NCI-H748 (cell line): ENCODE results near the gene PAM.
A peak's percentile ranks its signal among the peaks of the same experiment; 100 is the strongest.

Experiments used
- DNase-seq: peaks from one replicate; lab custom pipeline; 2025; ENCODE audit not compliant: unreplicated experiment; lab: John Stamatoyannopoulos, UW

The PAM gene

GRCh38 chr5:102856389-102856777 lies 101.3 kb downstream of the PAM start:
- DNase-seq = no peak

- no peak for DNase-seq
Observed at GRCh38 chr5:102857076-102857818, 102.1 kb downstream of the PAM start.

DNA sequence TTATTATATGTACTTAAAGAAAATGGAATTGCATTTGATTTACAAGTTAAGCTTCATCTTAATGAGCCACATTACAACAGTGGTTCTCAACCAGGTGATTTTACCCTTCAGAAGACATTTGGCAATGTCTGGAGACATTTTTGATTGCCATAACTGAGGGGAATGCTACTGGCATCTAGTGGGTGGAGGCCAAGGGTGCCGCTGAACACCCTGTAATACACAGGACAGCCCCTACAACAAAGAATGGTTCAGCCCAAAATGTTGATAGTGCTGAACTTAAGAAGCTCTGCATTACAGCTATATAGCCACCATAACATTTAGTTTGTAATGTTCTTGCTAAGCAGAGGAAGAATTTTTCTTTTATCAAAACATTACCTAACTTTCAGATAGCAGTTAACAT lies 103.1 kb downstream of the PAM start:
- peak; percentile 7 for DNase-seq

- DNase-seq = no peak
Observed at GRCh38 chr5:102858808-102859207, 103.7 kb downstream of the PAM start.

GRCh38 chr5:102860035-102860434 lies 104.9 kb downstream of the PAM start:
- no peak for DNase-seq

DNA sequence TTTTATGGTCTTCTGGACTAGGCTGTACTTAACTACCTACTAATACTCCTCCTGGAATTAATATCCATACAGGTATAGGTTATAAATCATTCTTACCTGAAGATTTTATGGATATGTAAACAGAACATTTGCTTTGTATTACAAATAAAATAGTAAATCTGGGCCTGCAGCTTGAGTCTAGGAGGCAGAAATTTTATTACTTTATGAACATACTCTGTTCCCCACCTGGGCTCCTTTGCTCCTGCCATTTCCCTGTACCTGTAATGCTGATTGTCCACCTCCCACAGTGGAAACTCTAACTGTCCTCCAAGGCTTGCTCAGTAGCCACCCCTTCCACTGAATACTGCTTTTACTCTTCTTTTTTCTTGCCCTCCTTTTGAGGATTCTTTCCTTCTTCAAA lies 108.0 kb downstream of the PAM start:
- peak; percentile 51 for DNase-seq

DNA sequence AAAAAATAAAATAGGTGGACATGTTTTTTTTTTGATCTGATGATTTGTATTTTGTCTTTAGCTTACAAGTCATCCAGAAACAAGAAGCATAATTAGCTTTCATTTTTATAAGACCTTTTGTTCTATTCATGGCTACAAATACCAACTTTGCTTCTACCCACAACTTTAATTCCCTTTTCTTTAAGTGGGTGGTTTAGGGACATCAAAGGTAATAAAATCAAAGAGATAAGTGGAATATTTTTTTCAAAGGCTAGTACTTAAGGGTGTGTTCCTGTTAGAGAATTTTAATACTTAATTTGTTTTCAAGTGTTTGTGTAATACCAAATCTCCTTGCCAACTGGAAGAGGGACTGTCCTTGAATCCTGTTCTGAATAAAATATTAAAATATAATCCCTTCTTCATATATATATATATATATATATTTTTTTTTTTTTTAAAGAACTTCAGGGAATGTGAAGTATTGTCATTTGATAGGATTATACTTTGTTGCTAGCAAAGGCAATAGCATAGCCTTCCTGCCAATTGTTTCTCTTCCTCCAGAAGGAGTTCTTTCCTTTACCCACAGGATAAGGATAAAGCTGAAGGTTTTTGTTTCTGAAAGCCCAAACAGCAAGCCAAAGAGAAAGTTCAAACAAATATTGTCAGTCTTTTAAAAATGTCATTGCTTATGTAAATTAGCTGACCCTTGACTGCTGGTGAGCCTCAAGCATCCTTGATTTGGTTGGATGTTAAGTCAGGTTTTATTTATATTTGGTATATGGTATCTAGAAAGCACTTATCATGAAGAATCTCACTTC lies 108.9 kb downstream of the PAM start:
- DNase-seq = peak; percentile 40

DNA sequence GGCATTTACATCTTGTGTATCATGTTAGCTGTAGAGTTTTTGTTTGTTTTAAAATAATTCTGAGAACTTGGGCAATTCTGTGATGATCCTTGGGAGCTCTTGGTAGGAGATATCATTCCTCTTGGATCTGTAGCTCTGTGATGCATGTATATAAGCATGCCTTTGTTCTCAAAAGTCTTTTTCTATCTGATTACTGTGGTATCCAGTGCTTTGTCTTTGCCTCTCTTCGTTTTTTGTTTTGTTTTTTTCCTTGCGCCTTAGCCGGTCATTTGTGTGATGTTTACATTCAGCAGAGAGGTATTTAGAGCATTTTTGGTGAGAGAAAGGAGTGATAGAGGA lies 110.0 kb downstream of the PAM start:
- no peak for DNase-seq

DNA sequence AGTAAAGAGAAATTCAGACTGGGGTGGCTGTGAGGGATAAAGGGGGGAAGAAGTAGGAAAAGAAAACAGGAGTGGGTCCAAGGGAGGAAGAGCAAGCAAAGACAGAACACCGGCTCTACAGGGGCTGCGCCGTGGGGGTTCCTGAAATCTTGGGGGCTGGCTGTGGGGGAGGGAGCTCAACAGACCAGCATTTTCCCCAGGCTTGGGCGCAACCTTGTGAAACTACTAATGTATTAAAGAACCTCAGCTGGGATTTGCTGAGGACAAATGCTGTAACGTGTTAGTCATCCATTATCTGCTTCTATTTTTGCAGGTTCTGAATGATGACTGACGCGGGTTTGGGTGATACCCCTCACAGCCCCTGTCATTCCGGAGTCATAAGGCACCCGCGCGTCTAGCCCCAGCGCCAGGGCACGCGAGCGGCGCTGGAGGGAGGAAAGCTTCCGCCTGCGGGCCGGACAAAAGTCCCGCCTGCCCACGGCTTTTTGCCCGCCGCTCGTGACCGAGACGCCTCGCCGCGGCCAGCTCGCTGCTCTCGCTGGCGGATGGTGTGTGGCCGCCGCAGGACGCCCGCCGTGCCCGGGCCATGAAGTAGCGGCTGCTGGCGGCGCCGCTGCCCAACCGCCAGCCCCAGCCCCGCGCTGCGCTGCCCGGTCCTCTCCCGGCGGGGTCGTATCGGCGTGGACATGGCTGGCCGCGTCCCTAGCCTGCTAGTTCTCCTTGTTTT lies 110.6 kb downstream of the PAM start:
- peak; percentile 85 for DNase-seq

DNA sequence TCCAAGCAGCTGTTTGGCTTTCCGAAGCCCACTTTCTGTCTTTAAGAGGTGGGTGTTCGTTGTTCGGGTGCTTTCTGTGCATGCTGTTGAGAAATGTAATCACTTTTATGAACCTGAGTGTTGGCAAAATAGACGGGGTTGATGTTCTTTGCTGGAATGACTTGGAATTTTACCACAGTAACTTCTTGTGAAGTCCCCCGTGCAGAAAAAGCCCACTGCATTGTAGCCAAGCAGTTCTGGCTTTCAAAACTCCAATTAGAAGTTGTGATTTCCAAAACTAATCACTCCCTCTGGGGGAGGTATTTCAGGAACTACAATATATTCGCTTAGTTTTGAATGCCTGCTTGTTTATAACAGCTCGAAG lies 111.1 kb downstream of the PAM start:
- DNase-seq = no peak

DNA sequence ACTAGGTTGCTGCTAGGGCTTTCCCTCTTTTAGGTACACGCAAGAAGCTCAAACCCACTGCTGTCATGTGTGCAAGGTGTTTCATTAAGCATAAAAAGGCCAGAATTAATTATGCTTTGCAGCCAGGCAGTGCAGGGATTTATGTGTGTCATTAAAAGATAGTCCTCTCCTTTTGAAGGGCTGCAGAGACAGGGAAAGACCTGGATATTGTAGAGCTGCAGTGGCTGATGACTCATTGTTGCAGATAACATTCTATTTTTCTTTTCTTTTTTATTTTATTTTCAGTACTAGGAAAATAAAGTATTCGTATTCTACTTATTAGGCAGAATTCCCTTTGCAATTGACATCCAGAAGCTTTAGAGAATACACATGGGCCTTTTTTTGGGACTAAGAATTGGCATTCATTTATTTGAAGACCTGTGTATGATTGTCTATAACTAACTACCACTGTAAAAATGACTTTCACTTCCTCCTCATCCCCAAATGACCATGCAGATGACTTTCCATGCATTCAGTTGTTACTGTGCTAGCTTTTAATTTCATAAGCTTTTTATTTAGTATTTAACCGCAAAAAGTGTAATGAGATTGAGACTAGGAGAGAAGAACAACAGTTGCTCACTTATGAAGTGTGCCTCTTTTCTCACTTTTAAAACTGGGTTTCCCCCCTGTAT lies 113.0 kb downstream of the PAM start:
- no peak for DNase-seq

GRCh38 chr5:102869230-102869629 lies 114.1 kb downstream of the PAM start:
- no peak for DNase-seq

- DNase-seq = no peak
Observed at GRCh38 chr5:102873379-102873932, 118.4 kb downstream of the PAM start.

DNA sequence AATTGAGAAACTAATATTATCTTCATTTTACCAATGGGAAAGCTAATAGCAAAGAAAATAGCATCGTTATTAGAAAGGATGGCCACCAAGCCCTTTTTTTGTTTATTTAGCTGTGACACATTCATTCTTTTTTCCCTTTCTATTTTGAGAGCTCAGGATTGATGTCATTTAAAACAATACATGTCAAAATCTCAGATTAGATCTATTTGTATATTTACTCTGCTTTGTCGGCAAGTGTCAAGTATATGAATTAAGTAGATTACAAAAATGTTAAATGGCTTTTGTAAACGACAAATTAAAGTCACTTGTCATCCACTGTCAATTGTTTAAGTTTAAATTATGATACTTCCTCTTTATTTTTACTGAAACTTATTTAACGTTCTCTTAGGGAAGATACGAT lies 118.9 kb downstream of the PAM start:
- DNase-seq = no peak

DNA sequence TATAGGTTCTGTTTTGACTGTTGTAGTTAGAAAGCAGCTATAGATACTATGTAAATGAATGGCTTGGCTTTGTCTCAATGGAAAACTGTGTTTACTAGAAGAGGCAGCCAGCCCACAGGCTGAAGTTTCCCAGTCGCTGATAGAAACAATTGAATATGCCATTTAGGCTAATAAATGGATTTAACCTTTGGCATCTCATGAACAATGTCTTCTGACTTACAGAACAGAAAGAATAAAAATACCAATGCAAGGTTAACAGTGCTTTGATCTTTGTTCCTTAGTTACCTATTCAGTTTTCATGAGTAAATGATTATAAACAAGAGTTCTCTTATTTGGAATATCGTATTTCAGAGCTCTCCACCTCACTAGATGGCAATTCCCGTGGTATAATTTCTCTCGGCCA lies 120.6 kb downstream of the PAM start:
- DNase-seq = peak; percentile 43

DNA sequence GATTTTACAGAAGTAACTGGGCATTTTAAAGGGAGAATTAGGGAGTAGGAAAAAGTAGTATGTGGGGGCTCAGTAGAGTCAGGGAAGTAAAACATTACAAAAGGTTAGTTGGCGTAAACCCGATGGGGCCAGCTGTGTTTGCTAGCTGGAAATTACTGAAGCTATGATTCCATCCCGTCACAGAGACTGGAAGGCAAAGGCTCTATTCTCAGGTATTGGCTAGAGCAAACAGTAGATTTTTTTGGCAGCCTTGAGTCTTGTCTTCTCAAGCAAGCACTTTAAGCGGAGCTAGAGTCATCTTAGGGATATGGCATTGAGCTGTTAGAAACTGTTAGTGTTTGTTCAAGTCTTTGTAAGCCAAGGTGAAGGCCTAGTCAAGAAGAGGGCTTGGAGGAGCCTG lies 121.5 kb downstream of the PAM start:
- peak; percentile 14 for DNase-seq

DNA sequence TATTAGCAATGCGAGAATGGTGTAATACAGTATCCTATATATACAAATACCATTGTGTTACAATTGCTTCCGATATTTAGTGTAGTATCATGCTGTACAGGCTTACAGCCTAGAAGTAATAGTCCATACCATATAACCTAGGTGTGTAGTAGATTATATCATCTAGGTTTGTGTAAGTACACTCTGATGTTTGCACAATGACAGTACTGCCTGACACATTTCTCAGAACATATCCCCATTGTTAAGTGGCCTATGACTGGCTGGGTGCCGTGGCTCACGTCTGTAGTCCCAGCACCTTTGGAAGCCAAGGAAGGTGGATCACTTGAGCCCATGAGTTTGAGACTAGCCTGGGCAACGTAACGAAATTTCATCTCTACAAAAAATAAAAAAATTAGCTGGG lies 124.6 kb downstream of the PAM start:
- no peak for DNase-seq

GRCh38 chr5:102886586-102886985 lies 131.5 kb downstream of the PAM start:
- peak; percentile 29 for DNase-seq

- DNase-seq = no peak
Observed at GRCh38 chr5:102888483-102888882, 133.4 kb downstream of the PAM start.

DNA sequence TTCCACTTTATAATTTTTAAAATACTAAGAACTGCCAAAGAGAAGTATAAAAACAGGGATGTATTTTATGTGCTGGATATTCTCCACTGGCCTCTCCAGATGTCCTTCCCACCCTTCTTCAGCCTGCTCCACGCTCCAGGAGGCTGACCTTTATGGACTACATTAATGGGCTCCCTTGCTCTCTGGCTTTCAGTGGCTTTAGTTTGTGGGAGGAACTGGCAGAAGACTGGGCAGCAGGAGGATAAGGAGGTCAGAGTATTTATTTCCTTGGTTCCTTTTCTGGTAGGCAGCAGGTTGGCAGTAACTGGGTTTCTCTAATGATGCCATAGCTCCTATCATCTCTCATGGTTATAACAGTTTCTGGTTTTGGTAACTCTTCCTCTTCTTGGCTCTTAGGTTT lies 133.9 kb downstream of the PAM start:
- DNase-seq = no peak

DNA sequence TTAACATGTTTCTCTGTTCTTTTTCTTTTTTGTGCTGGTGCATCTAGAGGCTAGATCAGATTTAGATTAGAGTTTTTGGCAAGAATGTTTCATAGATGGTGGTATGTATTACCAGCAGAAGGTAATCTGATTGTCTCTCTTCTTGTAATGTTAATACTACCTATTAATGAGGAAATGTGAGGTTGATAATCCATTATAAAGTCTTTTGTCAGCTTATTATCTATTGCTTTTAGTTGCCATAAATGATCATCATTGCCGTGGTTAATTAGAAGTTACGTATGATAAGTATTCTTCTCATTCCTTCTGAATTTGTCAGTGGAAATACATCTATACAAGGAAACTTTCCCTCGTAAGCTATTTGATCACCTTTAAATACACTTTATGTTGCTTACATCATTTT lies 135.0 kb downstream of the PAM start:
- no peak for DNase-seq
